NOMO-1 (cell line): ENCODE data around the gene MAP1B.

Experiments
- DNase-seq, 2 experiments: peaks; one replicate each; lab custom pipeline; 2025; ENCODE audit not compliant: unreplicated experiment in 2 of 2; lab: John Stamatoyannopoulos, UW

MAP1B gene

GRCh38 chr5:72185496-72186329 lies 78.4 kb downstream of the MAP1B start:
- no peak for DNase-seq

GRCh38 chr5:72187388-72188075 lies 80.3 kb downstream of the MAP1B start:
- DNase-seq, result no peak

GRCh38 chr5:72188166-72188565 lies 80.9 kb downstream of the MAP1B start:
- DNase-seq, result no peak

- DNase-seq, result no peak
Observed at GRCh38 chr5:72189146-72189545, 81.9 kb downstream of the MAP1B start.

DNA sequence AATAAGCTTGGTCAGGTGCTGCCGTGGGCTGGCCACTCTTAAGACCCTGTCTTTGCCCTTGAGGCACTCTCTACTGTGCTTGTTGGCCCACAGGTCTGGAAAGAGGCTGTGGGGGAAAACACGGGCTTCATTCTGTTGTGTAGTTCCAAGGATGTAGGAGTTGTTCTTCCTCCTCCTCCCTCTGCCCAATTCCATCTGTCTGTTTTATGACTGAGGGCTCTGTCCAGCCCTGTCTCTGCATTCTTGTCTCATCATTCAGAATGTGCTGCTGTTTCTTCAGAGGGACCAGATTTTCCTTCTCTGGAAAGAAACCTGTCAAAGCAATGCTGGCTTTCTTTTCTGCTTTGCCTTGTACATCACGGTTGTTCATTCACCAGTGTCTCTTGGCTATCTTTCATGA lies 84.1 kb downstream of the MAP1B start:
- no peak for DNase-seq

DNA sequence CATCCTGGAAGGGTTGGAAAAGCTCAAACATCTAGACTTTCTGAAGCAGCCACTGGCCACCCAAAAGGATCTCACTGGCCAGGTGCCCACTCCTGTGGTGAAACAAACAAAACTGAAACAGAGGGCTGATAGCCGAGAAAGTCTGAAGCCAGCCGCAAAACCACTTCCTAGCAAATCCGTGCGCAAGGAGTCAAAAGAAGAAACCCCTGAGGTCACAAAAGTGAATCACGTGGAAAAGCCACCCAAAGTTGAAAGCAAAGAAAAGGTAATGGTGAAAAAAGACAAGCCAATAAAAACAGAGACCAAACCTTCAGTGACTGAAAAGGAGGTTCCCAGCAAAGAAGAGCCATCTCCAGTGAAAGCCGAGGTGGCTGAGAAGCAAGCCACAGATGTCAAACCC lies 87.6 kb downstream of the MAP1B start:
- peak; percentile 15 to 30 for DNase-seq

DNA sequence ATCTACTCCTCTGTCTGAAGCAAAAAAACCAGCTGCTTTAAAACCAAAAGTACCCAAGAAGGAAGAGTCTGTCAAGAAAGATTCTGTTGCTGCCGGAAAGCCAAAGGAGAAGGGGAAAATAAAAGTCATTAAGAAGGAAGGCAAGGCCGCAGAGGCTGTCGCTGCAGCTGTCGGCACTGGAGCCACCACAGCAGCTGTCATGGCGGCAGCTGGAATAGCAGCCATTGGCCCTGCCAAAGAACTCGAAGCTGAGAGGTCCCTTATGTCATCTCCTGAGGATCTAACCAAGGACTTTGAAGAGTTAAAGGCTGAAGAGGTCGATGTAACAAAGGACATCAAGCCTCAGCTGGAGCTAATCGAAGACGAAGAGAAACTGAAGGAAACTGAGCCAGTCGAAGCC lies 88.3 kb downstream of the MAP1B start:
- DNase-seq, result no peak

- DNase-seq, result no peak
Observed at GRCh38 chr5:72197393-72197792, 90.1 kb downstream of the MAP1B start.

DNA sequence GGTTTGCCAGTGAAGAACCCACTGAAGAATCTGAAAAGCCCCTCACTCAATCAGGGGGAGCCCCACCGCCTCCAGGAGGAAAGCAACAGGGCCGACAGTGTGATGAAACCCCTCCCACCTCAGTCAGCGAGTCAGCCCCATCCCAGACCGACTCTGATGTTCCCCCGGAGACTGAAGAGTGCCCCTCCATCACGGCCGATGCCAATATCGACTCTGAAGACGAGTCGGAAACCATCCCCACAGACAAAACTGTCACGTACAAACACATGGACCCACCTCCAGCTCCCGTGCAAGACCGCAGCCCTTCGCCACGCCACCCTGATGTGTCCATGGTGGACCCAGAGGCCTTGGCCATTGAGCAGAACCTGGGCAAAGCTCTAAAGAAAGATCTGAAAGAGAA lies 92.4 kb downstream of the MAP1B start:
- no peak for DNase-seq

DNA sequence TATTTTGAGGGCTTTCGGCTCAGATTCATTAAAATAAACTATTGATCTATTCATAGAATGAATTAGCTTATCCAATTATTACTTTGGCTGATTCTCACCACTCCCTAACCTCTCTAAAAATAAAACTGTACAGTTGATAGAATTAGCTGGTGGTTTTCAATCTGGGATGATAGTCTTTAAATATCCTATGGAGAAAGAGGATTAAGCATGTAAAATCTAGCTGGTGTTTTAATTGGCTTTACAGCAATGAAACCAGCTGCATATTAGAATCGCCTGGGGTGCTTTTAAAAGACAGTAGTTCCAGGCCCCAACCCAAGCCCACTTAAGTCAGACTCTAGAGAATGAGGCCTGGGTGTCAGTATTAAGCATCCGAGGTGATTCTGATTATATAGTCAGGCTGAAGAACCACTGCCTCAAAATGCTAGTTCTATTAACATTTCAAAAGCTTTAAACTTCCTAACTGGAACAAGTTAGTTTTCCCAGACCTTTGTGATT lies 95.1 kb downstream of the MAP1B start:
- no peak for DNase-seq

GRCh38 chr5:72203251-72203845 lies 96.1 kb downstream of the MAP1B start:
- no peak for DNase-seq

- DNase-seq, result no peak
Observed at GRCh38 chr5:72204946-72205345, 97.7 kb downstream of the MAP1B start.

GRCh38 chr5:72205431-72206009 lies 98.2 kb downstream of the MAP1B start:
- no peak for DNase-seq

DNA sequence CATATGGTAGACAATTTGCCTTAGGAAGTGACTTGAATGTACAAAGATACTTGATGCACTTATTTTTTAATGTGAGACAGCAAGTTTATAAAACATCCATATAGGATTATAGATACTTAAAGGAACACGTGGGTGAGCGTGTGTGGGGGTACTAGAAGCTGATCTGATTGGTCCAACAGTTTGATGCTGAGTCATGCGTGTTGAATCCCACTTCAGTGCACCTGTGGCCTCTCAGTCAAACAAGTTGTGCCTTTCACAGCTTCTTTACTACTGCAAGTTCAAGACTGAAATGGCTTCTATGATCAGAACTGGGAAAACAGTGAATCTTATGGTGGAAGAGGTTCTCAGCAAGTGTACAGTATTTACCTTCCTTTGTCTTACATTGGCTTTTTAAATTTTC lies 98.9 kb downstream of the MAP1B start:
- DNase-seq, result no peak

DNA sequence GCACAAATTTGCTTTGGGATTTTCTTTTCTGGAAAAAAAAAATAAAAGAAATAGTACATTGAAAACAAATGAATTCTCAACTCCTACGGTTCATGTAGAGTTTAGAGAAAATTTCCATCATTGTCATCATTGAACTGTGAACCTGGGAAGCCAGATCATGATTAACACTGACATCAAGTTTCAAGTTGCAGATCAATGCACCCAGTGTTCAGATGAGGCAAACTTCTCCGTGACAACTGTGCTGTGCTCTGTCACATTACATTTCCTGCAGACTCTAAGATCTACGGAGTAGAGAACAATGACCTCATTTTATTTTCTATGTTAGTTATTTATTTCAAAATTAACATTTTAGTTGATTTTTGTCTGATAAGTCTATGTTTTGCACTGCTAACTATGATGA lies 99.7 kb downstream of the MAP1B start:
- no peak for DNase-seq

- no peak for DNase-seq
Observed at GRCh38 chr5:72208324-72208926, 101.2 kb downstream of the MAP1B start.

DNA sequence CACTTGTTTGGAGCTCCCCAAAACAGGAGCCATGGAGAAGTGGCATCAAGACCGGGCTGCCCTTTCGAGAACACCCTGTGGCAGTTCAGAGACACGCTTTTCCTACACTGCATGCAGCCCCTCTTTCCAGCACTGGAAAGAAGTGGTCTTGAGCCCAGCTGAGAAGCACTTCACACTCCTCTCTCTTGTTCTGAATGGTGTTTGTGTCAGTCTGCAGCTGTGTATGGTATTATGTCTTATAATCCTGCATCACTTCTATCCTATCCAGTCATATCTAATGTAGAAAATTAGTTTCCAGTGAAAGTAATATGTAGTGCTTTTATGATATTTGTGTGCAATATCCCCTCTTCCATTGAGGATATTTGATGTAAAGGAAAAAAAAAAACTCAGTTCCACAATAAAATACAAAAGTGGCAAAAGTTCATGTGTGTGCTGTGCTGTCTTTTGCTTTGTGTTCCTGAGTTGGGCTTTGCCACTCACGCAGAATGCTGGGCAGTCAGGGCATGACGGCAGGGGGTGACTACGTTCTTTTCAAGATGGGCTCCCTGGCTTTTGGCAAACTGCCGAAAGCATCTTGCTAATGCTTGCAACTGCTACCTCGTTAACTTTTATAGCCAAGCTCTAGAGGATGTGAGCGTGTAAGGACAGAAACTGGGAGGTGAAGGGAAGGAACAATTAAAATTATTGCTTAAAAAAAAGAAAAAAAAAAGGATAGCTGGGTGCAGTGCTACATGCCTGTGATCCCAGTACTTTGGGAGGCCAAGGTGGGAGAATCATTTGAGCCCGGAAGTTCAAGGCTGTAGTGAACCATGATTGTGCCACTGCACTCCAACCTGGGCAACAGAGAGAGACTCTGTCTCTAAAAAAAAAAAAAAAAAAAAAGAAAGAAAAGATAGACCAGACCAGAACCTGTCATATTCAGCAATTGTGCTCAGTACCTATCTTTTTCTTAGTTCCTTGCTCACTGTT lies 102.2 kb downstream of the MAP1B start:
- no peak for DNase-seq

- DNase-seq, result no peak
Observed at GRCh38 chr5:72210888-72211678, 103.8 kb downstream of the MAP1B start.

DNA sequence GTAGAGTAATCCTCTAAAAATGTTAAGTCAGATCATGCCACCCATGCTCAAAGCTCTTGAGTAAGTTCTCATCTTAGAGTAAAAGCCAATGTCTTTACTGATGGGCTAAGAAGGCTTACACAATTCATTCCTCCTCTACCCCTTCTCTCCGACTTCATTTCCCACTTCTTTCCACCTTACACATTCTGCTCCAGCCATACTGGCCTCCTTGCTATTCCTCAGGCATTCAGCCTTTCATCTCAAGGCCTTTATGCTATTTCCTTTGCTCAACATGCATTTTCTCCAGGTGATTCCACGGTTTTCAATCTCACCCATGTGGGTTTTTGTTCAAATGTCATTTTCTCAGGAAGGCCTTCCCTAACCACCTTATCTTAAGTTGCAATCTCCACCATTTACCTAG lies 104.9 kb downstream of the MAP1B start:
- no peak for DNase-seq
